Measurements from ENCODE around the gene TMEM147. TPM values are rescaled to one million over a fixed set of nuclear protein-coding genes. Genes with fewer than 3 reads are reported as not detected.
A peak's percentile ranks its signal among the peaks of the same experiment; 100 is the strongest.

TMEM147 gene
- total and polyA plus RNA-seq, 2 of the 13 experiments (the other 11 are each of a cell fraction or from before 2014, with no cell fraction given), result 141 to 176 TPM

DNA sequence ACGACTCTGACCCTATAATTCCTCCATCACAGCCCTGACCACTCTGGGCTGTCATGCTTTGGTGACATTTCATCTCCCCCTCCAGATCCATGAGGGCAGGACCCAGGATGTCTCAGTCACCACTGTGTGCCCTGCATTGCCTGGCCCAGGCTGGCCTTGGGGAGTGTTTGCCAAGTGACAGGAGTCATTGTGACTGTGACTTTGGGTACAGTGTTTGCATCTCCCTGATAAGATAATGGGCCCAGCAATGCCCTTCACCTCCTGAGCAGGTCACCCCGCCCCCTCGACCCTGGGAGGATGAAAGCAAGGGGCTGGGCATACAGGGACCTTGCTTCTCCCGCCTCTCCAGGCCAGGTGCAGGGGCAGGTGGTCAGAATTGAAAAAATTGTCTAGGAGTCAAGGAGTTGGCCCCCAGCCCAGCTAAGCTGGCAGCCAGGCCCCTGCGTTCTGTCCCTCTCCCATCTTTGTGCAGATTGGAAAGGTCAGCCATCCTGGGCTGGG, 23.9 kb downstream of the TMEM147 start (continued):
- TF ChIP-seq, protein P1, sequence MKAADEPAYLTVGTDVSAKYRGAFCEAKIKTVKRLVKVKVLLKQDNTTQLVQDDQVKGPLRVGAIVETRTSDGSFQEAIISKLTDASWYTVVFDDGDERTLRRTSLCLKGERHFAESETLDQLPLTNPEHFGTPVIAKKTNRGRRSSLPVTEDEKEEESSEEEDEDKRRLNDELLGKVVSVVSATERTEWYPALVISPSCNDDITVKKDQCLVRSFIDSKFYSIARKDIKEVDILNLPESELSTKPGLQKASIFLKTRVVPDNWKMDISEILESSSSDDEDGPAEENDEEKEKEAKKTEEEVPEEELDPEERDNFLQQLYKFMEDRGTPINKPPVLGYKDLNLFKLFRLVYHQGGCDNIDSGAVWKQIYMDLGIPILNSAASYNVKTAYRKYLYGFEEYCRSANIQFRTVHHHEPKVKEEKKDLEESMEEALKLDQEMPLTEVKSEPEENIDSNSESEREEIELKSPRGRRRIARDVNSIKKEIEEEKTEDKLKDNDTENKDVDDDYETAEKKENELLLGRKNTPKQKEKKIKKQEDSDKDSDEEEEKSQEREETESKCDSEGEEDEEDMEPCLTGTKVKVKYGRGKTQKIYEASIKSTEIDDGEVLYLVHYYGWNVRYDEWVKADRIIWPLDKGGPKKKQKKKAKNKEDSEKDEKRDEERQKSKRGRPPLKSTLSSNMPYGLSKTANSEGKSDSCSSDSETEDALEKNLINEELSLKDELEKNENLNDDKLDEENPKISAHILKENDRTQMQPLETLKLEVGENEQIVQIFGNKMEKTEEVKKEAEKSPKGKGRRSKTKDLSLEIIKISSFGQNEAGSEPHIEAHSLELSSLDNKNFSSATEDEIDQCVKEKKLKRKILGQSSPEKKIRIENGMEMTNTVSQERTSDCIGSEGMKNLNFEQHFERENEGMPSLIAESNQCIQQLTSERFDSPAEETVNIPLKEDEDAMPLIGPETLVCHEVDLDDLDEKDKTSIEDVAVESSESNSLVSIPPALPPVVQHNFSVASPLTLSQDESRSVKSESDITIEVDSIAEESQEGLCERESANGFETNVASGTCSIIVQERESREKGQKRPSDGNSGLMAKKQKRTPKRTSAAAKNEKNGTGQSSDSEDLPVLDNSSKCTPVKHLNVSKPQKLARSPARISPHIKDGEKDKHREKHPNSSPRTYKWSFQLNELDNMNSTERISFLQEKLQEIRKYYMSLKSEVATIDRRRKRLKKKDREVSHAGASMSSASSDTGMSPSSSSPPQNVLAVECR (CRISPR knock-in tag; IDR thresholded peaks at IDR 0.05; ENCODE audit: borderline replicate concordance), result peak; percentile 58; the same call in 1 of the 2 replicates
- TF ChIP-seq NPAS2 (CRISPR knock-in tag; IDR thresholded peaks at IDR 0.05; ENCODE audit: borderline replicate concordance), result no peak
- no peak for TF ChIP-seq ZNF83 (CRISPR knock-in tag; IDR thresholded peaks at IDR 0.05; ENCODE audit: borderline replicate concordance)
- TF ChIP-seq FOXA1 (IDR thresholded peaks at IDR 0.05), result no peak
- peak; percentile 87 for TF ChIP-seq FOXA1 (CRISPR knock-in tag; IDR thresholded peaks at IDR 0.05)
- TF ChIP-seq, protein P2, sequence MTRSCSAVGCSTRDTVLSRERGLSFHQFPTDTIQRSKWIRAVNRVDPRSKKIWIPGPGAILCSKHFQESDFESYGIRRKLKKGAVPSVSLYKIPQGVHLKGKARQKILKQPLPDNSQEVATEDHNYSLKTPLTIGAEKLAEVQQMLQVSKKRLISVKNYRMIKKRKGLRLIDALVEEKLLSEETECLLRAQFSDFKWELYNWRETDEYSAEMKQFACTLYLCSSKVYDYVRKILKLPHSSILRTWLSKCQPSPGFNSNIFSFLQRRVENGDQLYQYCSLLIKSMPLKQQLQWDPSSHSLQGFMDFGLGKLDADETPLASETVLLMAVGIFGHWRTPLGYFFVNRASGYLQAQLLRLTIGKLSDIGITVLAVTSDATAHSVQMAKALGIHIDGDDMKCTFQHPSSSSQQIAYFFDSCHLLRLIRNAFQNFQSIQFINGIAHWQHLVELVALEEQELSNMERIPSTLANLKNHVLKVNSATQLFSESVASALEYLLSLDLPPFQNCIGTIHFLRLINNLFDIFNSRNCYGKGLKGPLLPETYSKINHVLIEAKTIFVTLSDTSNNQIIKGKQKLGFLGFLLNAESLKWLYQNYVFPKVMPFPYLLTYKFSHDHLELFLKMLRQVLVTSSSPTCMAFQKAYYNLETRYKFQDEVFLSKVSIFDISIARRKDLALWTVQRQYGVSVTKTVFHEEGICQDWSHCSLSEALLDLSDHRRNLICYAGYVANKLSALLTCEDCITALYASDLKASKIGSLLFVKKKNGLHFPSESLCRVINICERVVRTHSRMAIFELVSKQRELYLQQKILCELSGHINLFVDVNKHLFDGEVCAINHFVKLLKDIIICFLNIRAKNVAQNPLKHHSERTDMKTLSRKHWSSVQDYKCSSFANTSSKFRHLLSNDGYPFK (CRISPR knock-in tag; IDR thresholded peaks at IDR 0.05; ENCODE audit: borderline replicate concordance), result no peak
- TF ChIP-seq ZBTB1 (CRISPR knock-in tag; IDR thresholded peaks at IDR 0.05; ENCODE audit: borderline replicate concordance), result no peak
- TF ChIP-seq HCFC1 (IDR thresholded peaks at IDR 0.05; ENCODE audit: low read depth, low read length), result no peak
- TF ChIP-seq POLR2G (IDR thresholded peaks at IDR 0.05; ENCODE audit: low read depth, low read length), result no peak
- TF ChIP-seq, protein P3, sequence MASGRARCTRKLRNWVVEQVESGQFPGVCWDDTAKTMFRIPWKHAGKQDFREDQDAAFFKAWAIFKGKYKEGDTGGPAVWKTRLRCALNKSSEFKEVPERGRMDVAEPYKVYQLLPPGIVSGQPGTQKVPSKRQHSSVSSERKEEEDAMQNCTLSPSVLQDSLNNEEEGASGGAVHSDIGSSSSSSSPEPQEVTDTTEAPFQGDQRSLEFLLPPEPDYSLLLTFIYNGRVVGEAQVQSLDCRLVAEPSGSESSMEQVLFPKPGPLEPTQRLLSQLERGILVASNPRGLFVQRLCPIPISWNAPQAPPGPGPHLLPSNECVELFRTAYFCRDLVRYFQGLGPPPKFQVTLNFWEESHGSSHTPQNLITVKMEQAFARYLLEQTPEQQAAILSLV (CRISPR knock-in tag; IDR thresholded peaks at IDR 0.05; ENCODE audit: borderline replicate concordance), result no peak
- TF ChIP-seq, protein P4, sequence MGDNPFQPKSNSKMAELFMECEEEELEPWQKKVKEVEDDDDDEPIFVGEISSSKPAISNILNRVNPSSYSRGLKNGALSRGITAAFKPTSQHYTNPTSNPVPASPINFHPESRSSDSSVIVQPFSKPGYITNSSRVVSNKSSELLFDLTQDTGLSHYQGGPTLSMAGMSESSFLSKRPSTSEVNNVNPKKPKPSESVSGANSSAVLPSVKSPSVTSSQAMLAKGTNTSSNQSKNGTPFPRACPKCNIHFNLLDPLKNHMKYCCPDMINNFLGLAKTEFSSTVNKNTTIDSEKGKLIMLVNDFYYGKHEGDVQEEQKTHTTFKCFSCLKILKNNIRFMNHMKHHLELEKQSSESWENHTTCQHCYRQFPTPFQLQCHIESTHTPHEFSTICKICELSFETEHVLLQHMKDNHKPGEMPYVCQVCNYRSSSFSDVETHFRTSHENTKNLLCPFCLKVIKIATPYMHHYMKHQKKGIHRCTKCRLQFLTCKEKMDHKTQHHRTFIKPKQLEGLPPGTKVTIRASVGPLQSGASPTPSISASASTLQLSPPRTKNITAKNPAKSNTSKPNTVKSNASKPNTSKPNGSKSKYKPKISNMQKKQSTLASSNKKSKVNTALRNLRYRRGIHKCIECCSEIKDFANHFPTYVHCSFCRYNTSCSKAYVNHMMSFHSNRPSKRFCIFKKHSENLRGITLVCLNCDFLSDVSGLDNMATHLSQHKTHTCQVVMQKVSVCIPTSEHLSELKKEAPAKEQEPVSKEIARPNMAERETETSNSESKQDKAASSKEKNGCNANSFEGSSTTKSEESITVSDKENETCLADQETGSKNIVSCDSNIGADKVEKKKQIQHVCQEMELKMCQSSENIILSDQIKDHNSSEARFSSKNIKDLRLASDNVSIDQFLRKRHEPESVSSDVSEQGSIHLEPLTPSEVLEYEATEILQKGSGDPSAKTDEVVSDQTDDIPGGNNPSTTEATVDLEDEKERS (CRISPR knock-in tag; IDR thresholded peaks at IDR 0.05), result no peak
- TF ChIP-seq, protein P5, sequence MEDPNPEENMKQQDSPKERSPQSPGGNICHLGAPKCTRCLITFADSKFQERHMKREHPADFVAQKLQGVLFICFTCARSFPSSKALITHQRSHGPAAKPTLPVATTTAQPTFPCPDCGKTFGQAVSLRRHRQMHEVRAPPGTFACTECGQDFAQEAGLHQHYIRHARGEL (CRISPR knock-in tag; IDR thresholded peaks at IDR 0.05), result no peak
- no peak for TF ChIP-seq ZNF30 (CRISPR knock-in tag; IDR thresholded peaks at IDR 0.05)
- TF ChIP-seq, protein P6, sequence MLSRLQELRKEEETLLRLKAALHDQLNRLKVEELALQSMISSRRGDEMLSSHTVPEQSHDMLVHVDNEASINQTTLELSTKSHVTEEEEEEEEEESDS (CRISPR knock-in tag; IDR thresholded peaks at IDR 0.05; ENCODE audit: borderline replicate concordance), result no peak
- 0 out of 2 replicates have a peak, but pooled peaks have one; percentile 39 for TF ChIP-seq CCDC6 (CRISPR knock-in tag; IDR thresholded peaks at IDR 0.05)
- TF ChIP-seq, protein P7, sequence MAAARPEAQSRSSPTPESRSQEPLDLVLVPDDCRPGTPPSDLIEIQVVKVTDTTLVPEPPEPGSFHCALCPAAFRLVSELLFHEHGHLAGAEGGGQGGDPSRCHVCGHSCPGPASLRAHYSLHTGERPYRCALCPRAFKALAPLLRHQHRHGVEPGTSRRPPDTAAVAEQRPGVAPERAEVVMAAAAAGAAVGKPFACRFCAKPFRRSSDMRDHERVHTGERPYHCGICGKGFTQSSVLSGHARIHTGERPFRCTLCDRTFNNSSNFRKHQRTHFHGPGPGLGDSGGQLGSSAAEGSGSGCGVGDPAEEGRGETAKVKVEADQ (CRISPR knock-in tag; IDR thresholded peaks at IDR 0.05; ENCODE audit: borderline replicate concordance), result peak; percentile 63; the same call in 1 of the 2 replicates

Measured in HepG2 (cell line).